Measurements from ENCODE around the gene MMP28.
A peak's percentile ranks its signal among the peaks of the same experiment; 100 is the strongest.

Gene MMP28, protein sequence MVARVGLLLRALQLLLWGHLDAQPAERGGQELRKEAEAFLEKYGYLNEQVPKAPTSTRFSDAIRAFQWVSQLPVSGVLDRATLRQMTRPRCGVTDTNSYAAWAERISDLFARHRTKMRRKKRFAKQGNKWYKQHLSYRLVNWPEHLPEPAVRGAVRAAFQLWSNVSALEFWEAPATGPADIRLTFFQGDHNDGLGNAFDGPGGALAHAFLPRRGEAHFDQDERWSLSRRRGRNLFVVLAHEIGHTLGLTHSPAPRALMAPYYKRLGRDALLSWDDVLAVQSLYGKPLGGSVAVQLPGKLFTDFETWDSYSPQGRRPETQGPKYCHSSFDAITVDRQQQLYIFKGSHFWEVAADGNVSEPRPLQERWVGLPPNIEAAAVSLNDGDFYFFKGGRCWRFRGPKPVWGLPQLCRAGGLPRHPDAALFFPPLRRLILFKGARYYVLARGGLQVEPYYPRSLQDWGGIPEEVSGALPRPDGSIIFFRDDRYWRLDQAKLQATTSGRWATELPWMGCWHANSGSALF

GRCh38 chr17:35795007-35795870, at the start of gene MMP28:
TSS of gene MMP28 (minus strand) at chr17:35795641. CDS start at chr17:35795377, 264 bp downstream.
- DNase-seq, result no peak

DNA sequence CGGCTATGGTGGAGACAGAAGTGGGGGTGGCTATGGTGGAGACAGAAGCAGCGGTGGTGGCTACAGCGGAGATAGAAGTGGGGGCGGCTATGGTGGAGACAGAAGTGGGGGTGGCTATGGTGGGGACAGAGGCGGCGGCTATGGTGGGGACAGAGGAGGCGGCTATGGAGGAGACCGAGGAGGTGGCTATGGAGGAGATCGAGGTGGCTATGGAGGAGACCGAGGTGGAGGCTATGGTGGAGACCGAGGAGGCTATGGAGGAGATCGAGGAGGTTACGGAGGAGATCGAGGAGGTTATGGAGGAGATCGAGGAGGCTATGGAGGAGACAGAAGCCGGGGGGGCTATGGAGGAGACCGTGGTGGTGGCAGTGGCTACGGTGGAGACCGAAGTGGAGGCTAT, 49.1 kb upstream of the MMP28 start:
- no peak for DNase-seq

DNA sequence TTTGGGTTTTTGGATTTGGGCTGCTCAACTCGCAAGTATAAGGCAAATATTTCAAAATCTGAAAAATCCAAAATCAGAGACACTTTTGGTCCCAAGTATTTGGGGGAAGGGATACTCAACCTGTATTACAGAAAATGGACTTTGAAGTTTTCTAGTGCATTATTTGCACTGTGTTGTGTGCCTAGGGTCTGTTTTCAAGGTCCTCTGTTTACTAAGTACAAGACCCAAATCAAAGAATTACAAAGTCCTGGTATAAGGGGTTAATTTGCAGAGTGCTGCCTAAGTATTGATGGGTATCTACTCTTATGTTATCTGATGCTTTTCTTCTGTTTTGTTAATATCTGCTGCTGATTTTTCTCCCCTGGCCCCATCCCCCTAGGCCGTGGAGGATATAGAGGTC, 48.3 kb upstream of the MMP28 start:
- DNase-seq, result no peak

GRCh38 chr17:35842239-35842638, 46.8 kb upstream of the MMP28 start:
- no peak for DNase-seq

DNA sequence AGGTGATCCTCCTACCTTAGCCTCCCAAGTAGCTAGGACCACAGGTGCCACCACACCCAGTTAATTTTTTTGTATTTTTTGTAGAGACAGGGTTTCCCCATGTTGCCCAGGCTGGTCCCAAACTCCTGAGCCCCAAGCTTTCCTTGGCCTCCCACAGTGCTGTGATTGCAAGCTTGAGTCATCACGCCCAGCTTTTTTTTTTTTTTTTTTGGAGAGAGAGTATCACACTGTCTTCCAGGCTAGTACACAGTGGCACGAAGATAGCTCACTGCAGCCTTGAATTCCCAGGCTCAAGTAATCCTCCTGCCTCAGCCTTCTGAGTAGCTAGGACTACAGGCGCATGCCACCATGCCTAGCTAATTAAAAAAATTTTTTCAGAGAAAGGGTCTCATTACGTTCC, 46.1 kb upstream of the MMP28 start:
- DNase-seq, result no peak

DNA sequence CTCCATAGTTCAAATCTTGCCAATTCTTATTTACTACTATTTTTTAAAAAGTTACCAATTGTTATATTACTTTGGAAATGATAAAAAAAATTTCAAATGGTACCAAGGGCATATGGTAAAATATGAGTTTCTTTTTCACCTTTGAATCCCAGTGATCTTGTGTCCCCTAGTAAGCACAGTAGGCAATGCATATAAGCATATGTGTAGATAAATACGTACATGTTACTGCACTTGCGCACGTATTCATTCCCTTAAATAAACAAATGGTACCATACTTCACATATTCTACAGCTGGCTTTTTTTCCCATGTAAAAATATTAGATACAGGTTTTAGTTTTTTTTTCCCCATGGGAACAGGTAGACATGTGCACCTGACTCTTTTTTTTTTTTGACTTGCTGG, 45.7 kb upstream of the MMP28 start:
- no peak for DNase-seq

- DNase-seq, result no peak
These were observed 29.8 kb upstream of the MMP28 start for GRCh38 chr17:35825206-35825605.

- DNase-seq, result no peak
These were observed 25.9 kb upstream of the MMP28 start for GRCh38 chr17:35821308-35821707.

DNA sequence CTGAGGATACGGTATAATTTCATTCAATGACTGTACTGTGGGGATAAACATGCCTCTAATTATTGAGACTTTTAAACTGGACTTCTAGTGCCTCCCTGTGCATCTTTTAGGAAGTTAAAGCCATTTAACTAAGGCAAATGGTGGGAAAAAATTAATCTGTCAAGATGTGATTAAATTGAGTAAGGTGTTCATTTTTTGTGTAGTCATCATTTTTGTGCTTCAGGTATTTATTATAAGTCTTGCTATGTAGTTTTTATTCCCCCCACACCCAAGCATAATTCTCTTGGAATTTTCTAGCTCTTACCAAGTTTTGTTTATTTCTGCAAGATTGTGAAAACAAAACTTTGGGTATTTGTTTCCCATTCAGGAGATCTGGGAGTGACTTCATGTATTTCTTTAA, 24.0 kb upstream of the MMP28 start:
- no peak for DNase-seq

DNA sequence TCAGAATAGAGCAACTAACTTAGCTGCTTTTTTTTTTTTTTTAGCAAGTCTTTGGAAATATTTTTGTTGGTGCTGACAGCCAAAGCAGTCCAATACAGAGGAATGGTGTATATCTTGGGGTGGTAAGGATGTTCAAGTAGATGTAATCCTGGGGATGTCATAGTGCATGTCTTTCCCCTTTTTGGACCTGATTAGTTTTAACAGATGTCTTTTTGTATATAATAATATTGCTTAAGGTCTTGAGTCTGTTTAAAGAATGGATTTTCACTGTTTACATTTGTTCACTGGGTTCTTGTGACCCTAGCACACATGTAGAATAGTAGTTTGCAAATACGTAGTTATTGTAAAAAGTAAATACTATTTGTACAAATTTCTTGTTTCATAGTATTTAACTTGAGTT, 21.8 kb upstream of the MMP28 start:
- DNase-seq, result no peak

DNA sequence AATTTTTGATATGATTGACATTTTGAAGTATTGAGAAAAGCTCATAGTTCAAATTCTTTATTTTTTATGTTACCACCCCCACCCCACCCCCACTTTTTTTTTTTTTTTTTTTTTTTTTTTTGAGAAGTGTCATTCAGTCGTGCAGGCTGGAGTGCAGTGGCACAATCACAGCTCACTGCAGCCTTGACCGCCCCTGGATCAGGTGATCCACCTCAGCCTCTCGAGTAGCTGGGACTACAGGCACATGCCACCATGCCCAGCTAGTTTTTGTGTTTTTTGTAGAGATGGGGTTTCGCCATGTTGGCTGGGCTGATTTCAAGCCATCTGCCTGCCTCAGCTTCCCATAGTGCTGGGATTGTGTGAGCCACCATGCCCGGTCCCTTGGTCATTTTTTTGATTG, 21.3 kb upstream of the MMP28 start:
- DNase-seq, result no peak

- no peak for DNase-seq
These were observed 17.0 kb upstream of the MMP28 start for GRCh38 chr17:35812456-35812855.

GRCh38 chr17:35811759-35812158, 16.3 kb upstream of the MMP28 start:
- DNase-seq, result no peak

- DNase-seq, result no peak
These were observed 14.5 kb upstream of the MMP28 start for GRCh38 chr17:35809855-35810461.

GRCh38 chr17:35808962-35809854, 13.8 kb upstream of the MMP28 start, which contains the start of gene TAF15:
TSS of gene TAF15 (plus strand) at chr17:35809484. CDS start at chr17:35809570, 86 bp downstream.
- peak; percentile 83 for DNase-seq

DNA sequence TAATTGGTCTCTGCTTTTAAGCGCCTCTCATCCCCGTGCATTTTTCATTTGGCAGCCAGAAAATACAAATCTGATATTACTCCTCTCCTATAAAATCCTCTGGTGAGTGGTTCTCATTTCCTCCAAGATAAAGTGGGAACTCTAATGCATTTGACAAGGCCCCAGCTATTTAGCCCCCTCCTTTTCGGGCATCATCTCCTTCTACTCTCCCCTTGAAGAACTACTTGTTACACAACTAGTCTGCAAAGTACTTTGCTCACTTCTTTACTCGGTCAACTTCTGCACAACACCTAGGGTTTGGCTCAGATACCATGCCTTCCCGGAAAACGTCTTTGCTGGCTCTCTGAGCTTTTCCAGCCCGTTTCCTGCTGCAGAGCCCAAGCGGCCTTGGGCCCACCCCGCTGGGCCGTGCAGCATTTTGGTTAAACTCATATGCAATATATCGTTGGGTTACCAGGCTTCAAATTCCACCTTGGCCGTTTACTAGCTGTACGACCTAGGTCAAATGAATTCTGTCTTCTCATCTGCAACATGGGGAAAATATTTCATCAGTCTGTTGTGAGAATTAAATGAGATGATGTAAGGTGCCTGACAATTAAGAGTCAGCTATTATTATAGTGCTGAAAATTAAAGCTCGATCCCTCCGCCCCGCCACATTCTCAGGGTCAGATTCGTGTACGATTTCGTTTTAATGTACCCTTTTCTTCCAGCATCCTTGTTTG, 13.0 kb upstream of the MMP28 start:
- DNase-seq, result no peak

- no peak for DNase-seq
These were observed 12.1 kb upstream of the MMP28 start for GRCh38 chr17:35807371-35808144.

GRCh38 chr17:35804658-35805192, 9.3 kb upstream of the MMP28 start:
- no peak for DNase-seq

DNA sequence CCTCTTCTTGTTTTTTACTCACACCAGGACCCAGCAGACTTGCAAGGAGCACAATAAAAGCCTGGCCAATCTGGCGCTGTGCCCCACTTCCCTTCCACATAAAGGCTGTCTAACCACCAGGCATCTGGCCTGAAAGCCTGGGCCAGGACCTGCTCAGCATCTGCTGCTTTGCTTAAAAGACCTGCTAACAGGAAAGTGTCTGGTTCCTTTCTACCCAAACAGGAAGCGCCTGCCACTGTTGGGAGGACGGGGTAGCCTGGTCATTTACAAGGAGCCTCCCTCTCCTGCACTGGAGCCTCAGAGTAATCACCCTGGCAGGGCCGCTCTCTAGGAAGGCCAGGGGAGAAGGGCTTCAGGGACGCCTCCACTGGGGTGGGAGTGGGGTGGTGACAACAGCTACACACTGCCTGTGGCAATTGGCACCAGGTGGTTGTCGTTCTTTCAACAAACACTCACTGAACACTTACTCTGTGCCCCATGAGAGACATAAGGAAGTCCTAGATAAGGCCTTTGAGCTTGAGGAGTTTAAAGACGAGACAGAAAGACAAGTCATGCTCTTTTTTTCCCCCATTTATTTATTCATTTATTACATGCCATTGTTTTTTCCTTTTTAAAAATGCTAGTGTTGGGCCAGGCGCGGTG, 6.3 kb upstream of the MMP28 start:
- no peak for DNase-seq

DNA sequence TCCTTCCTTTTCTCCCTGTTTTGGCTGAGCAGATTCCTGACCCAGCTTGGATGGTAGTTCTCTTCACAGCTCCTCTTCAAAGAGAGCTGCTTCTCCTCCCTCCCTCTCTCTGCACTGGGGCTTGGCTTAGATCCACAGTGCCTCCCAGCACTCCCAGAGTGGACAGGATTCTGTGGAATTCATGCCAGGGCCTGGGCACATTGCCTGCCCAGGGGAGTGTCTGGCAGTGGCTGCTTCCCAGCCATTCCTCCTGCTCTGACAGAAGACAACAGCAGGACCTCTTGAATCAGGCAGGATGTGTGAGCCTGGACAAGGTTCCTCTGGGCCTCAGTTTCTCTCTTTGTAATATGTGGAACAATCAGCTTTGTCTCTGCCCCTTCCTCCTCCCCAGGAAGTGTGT, 4.5 kb upstream of the MMP28 start:
- no peak for DNase-seq

All from cortex of kidney (tissue), 1 donor.